Measurements from ENCODE around the gene MAU2. TPM values are rescaled to one million over a fixed set of nuclear protein-coding genes. Genes with fewer than 3 reads are reported as not detected.
"Not testable (repeated sequence)": the region's sequence is repeated elsewhere in the genome, so short reads cannot be mapped to it uniquely, and the experiment has no call there.

Gene MAU2
- total RNA-seq, 1 donor from 2014 or later: 16.9 TPM

- no peak for DNase-seq (ENCODE audit: low read depth in 2 of 2)
Observed at GRCh38 chr19:19345970-19346369, 25.3 kb downstream of the MAU2 start.

DNA sequence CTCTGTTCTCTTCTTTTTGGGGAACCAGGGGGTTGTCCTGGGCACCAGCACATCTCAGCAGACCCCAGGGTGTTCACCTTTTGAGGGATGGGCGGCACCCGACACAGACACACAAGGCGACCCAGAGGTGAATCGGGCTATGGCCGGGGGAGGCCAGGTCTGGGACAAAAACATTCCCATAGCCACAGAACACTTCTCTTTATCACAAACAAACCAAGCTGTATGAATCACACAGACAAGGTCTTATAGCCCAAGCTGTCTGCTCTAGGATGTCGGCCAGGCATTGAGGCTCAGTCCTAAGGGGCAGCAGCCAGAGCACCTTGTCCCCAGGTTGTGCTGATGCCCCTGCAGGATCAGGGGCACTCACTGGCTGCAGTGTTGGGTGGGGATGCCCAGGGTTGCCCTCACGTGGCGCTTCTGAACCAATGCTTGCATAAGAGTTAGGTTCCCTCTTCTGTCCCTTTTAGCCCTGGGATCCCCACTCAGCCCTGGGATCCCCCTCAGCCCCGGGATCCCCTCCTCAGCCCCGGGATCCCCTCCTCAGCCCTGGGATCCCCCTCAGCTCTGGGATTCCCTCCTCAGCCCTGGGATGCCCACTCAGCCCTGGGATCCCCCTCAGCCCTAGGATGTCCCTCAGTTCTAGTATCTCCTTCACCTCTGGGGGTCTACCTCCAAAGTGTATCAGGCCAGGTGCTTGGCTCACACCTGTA lies 26.9 kb downstream of the MAU2 start:
- DNase-seq (ENCODE audit: low read depth in 2 of 2): no peak

DNA sequence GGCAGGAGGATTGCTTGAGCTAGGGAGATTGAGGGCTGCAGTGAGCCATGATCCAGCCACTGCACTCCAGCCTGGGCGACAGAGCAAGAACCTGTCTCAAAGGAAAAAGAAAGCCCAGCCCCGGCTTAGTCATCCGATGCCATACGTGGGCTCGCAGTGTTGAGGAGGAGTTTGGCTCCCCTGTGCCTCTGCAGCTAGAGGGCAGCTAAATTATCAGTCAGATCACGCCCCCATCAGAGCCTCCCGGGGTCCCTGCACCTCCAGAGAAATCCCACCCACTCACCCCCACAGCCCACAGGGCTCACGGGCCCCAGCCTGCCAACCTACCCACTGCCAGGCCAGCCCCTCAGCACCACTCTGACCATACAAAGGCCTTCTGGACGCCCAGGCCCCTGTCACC lies 27.6 kb downstream of the MAU2 start:
- no peak for DNase-seq (ENCODE audit: low read depth in 2 of 2)

- no peak for DNase-seq (ENCODE audit: low read depth in 2 of 2)
Observed at GRCh38 chr19:19349365-19349764, 28.7 kb downstream of the MAU2 start.

DNA sequence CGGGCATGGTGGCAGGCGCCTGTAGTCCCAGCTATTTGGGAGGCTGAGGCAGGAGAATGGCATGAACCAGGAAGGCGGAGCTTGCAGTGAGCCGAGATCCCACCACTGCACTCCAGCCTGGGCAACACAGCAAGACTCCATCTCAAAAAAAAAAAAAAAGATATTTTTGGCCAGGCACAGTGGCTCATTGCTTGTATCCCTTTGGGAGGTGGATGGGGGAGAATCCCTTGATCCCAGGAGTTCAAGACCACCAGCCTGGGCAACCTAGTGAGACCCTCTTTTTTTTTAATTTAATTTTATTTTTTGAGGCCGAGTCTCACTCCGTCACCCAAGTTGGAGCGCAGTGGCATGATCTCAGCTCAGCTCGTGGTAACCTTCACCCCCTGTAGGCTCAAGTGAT lies 30.1 kb downstream of the MAU2 start:
- DNase-seq (ENCODE audit: low read depth in 2 of 2): not testable (repeated sequence)

DNA sequence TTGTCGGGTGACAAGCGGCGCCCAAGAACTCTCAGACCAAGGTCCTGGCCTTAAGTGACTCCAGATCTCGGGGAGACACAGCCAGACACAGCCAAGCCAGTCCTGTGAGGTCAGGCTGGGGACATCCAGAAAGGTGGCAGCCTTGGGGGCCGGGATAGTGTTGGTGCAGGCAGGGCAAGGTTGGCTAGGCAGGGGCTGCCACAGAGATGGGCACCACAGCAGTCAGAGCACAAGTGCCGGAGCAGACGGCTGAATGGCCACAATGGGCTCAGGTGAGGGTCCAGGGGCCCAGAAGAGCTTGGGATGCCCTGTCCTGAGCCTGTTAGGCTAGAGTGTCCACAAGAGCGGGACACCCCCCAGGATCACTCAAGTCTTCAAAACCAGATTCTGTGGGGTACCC lies 32.2 kb downstream of the MAU2 start:
- no peak for DNase-seq (ENCODE audit: low read depth in 2 of 2)

DNA sequence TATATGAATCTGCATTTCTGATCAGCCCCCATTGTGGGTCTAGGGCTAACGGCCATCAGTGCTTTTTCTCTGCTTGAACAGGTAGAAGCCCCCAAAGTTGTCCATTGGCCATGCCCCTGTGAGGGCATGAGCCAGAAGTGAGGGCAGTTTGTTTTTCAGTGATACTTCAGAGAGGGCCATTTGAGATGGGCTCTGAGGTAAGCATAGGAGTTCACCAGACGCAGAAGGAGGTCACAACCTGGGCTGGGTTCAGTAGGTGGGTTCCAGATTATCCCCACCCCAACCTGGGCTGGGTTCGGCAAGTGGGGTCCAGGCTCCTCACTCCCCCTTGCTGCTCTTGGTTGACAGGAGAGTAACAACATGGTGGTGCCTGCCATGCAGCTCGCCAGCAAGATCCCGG lies 33.4 kb downstream of the MAU2 start:
- DNase-seq (ENCODE audit: low read depth in 2 of 2): no peak

DNA sequence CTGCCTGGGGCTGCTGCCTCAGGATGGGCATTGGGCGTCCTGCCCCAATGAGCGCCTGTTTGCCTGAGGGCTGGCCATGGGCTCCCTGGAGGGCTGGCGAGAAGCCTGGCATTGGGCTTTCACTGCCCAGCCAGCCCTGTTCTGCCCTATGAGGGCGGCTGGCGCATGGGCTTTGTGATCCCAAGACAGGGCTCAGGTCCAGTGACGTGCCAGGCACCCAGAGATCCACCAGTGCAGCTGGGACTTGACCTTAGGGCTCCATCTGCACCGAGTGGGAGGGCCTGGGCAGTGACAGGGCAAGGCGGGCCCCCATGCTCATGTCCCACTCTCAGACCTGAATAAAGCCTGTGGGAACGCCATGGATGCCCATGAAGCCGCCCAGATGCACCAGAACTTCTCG lies 34.3 kb downstream of the MAU2 start:
- no peak for DNase-seq (ENCODE audit: low read depth in 2 of 2)

DNA sequence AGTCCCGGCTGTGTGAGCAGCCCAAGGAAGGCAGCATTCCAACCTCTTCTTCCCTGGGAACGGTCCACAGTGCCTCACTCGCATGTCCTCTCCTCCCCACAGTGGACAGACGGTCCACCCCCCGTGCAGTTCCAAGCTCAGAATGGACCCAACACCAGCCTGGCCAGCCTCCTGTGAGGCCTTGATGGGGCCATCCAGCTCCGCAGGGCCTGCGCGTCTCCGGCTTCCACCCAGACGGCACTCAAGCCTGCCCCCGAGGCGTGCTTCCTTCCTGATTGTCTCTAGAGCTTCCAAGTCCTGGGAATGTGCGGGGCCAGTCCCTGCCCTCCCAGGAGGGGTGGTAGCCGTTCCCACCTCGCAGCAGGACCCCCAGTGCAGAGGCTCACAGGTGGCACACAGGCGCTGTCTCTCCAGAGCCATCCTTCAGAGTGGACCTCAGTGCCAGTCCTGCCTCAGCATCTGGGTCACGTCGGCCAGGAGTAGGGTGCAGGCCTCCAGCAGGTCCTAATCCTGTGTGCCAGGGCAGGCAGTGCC lies 35.0 kb downstream of the MAU2 start:
- no peak for DNase-seq (ENCODE audit: low read depth in 2 of 2)

GRCh38 chr19:19356500-19356899 lies 35.9 kb downstream of the MAU2 start:
- DNase-seq (ENCODE audit: low read depth in 2 of 2): no peak

DNA sequence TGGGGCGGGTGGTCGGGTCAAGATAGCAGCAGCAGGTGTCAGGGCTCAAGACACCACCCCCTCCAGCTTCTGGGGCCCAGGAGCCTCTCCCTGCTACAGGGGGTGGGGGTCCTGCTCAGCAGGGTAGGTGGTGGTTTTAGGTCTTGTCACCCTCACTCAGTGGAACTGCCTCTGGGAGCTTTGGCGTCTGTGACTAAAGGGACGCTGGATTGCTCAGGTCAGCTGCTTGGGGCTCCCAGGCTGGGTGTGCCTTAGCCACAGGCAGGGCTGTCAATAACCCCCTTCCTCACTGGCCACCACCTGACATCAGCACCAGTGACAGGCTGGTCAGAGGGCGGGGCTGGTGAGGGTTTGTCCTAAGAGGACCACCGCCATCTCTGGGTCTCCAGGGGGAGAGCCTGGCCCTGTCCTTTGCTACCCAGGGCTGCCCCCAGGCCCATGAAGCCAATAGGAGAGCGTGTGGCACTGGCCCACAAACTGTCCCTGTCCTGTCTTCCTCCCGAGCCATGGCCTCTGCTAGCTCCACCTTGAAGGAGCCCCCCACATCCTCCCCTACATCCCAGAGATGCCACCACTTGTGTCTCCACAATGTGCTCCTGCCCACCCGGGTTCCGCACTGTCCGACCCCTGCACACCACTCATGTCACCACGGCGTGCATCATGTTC lies 36.4 kb downstream of the MAU2 start:
- DNase-seq (ENCODE audit: low read depth in 2 of 2): no peak

GRCh38 chr19:19361075-19361594 lies 40.5 kb downstream of the MAU2 start:
- DNase-seq (ENCODE audit: low read depth in 2 of 2): peak; percentile 75 to 85

DNA sequence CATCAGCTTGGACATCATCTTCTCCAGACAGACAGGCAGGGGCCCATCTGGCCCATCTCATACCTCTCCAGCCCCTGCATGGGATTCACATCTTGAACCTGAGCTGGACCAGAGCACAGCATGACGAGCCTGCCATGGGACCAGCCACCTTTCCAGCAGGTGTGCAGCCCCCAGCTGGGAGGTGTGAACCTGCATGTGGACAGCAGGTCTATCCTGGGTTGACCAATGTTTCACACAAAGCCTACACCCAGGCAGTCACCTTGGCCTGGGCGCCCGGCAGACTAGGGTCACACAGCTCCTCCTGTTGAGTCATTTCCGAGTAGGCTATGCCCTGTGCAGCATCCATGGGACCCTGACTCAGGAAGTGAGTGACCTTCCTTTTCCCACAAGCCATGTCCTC lies 41.4 kb downstream of the MAU2 start:
- DNase-seq (ENCODE audit: low read depth in 2 of 2): no peak

GRCh38 chr19:19366434-19367396 lies 46.1 kb downstream of the MAU2 start:
- DNase-seq (ENCODE audit: low read depth in 2 of 2): peak; percentile 29 to 70

GRCh38 chr19:19368087-19368486 lies 47.5 kb downstream of the MAU2 start:
- DNase-seq (ENCODE audit: low read depth in 2 of 2): no peak

- no peak for DNase-seq (ENCODE audit: low read depth in 2 of 2)
Observed at GRCh38 chr19:19371059-19371458, 50.4 kb downstream of the MAU2 start.

GRCh38 chr19:19372656-19373416 lies 52.2 kb downstream of the MAU2 start:
- peak; percentile 85 to 86 for DNase-seq (ENCODE audit: low read depth in 2 of 2)

GRCh38 chr19:19379527-19379926 lies 58.9 kb downstream of the MAU2 start:
- no peak for DNase-seq (ENCODE audit: low read depth in 2 of 2)

DNA sequence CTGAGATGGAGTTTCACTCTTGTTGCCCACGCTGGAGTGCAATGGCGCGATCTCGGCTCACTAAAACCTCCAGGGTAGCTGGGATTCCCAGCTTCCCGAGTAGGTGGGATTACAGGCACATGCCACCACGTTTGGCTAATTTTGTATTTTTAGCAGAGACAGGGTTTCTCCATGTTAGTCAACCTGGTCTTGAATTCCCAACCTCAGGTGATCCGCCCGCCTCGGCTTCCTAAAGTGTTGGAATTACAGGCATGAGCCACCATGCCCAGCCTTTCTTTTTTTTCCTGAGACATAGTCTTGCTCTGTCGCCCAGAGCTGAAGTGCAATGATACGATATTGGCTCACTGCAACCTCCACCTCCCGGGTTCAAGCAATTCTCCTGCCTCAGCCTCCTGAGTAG lies 59.7 kb downstream of the MAU2 start:
- DNase-seq (ENCODE audit: low read depth in 2 of 2): not testable (repeated sequence)

DNA sequence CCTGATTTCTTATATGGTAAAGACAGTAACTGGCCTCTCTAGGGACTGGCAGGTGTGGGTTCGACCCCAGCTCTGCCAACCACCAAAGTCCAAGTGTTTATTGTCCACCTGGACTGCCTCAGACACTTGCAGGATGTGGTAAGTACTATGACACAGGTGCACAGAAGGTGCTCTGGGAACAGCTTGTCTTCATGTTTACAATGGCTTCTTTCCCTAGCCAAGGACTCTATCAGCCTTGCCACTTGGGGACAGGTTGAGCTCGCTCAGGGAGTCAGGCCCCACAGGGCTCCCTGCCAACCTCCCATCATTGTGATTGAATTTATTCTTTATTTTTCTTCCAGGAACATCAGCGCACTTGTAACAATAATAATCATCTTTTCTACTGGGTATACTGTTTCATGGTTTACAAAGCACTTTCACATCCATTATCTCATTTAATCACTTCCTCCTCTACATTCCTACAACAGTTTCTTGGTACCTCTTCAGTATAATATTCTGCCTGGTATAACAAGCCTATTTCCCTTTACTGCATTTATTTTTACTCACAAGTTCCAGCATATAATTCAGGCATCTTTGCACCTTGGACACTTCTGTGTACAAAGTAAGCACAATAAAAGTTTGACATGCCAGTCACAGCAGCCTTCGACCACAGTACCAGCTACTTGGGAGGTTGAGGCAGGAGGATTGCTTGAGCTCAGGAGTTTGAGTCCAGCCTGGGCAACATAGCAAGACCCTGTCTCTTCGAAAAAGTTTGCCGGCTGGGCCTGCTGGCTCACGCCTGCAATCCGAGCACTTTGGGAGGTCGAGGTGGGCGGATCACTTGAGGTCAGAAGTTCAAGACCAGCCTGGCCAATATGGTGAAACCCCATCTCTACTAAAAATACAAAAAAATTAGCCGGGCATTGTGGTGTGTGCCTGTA lies 60.6 kb downstream of the MAU2 start:
- no peak for DNase-seq (ENCODE audit: low read depth in 2 of 2)

All from dermis microvascular lymphatic vessel endothelial cell (primary cell).